ENCODE data around the gene MXRA8.

MXRA8 gene

GRCh38 chr1:1354271-1355247 is 3.8 kb downstream of the MXRA8 start:
- H3K4me3 ChIP-seq (ENCODE audit: low read depth, low read length), result peak overlapping the region; percentile 87
- no peak for TF ChIP-seq CTCF (IDR thresholded peaks at IDR 0.05; ENCODE audit: low read depth, low read length, missing control alignments)
- DNase-seq (ENCODE audit: low read depth), result no peak
- in situ Hi-C loops (cut with HindIII; ENCODE audit: low sequenced_read_pairs), result no loop called here

- no peak overlapping the region for H3K4me3 ChIP-seq (ENCODE audit: low read depth, low read length)
- DNase-seq (ENCODE audit: low read depth), result no peak
- no peak for TF ChIP-seq CTCF (IDR thresholded peaks at IDR 0.05; ENCODE audit: low read depth, low read length, missing control alignments)
- in situ Hi-C loops (cut with HindIII; ENCODE audit: low sequenced_read_pairs), result no loop called here
Observed at GRCh38 chr1:1353389-1354151, 4.8 kb downstream of the MXRA8 start.

- H3K4me3 ChIP-seq (ENCODE audit: low read depth, low read length), result no peak overlapping the region
- no peak for DNase-seq (ENCODE audit: low read depth)
- TF ChIP-seq CTCF (IDR thresholded peaks at IDR 0.05; ENCODE audit: low read depth, low read length, missing control alignments), result no peak
- in situ Hi-C loops (cut with HindIII; ENCODE audit: low sequenced_read_pairs), result no loop called here
Observed at GRCh38 chr1:1352786-1353388, 5.5 kb downstream of the MXRA8 start.

GRCh38 chr1:1351511-1352427 is 6.6 kb downstream of the MXRA8 start:
- TF ChIP-seq CTCF (IDR thresholded peaks at IDR 0.05; ENCODE audit: low read depth, low read length, missing control alignments), result no peak
- DNase-seq (ENCODE audit: low read depth), result no peak
- in situ Hi-C loops (cut with HindIII; ENCODE audit: low sequenced_read_pairs), result no loop called here
- H3K4me3 ChIP-seq (ENCODE audit: low read depth, low read length), result no peak overlapping the region

- H3K4me3 ChIP-seq (ENCODE audit: low read depth, low read length), result peak within 1 kb of the TSS; percentile 66
- in situ Hi-C loops (cut with HindIII; ENCODE audit: low sequenced_read_pairs), result no loop called here
- TF ChIP-seq CTCF (IDR thresholded peaks at IDR 0.05; ENCODE audit: low read depth, low read length, missing control alignments), result peak; percentile 41
- no peak for DNase-seq (ENCODE audit: low read depth)
Observed at GRCh38 chr1:1349256-1350012, 8.9 kb downstream of the MXRA8 start, which contains the start of gene DVL1. DVL1 (minus strand) TSS chr1:1349418; CDS start chr1:1349065, 353 bp downstream.
